ENCODE measurements around the gene PRSS36.

PRSS36 gene

GRCh38 chr16:31190061-31190460, 40.2 kb upstream of the PRSS36 start:
- Histone ChIP-seq H4K20me1 (ENCODE audit: control insufficient read depth, insufficient read depth, low read depth, low read length) (peaks cover 80% of the 10 kb centered on the region), H3K27ac (ENCODE audit: low read depth, low read length) (no peak overlapping the region), H3K79me2 (ENCODE audit: control insufficient read depth, low read length) (peaks cover 62% of the 10 kb centered on the region)

GRCh38 chr16:31189412-31189778, 39.5 kb upstream of the PRSS36 start:
- Histone ChIP-seq H3K27ac (ENCODE audit: low read depth, low read length) (no peak overlapping the region), H3K79me2 (ENCODE audit: control insufficient read depth, low read length) (peaks cover 69% of the 10 kb centered on the region), H3F3A (ENCODE audit: control insufficient read depth, insufficient read depth) (peaks cover 69% of the 10 kb centered on the region), H3K4me1 (ENCODE audit: control insufficient read depth, low read length) (no peaks in the 10 kb centered on the region), H3K9me2 (replicated peaks; ENCODE audit: control insufficient read depth, low read length) (no peaks in the 10 kb centered on the region), H3K4me3 (ENCODE audit: low read length) (no peak overlapping the region), H3K36me3 (ENCODE audit: control insufficient read depth, low read length) (peaks cover 100% of the 10 kb centered on the region), H3K27me3 (ENCODE audit: control insufficient read depth, low read length) (no peaks in the 10 kb centered on the region), H4K20me1 (ENCODE audit: control insufficient read depth, insufficient read depth, low read depth, low read length) (peaks cover 80% of the 10 kb centered on the region), H3K9me3 (ENCODE audit: control insufficient read depth, insufficient read depth, low read length) (no peaks in the 10 kb centered on the region), H3K4me2 (ENCODE audit: low read length) (no peak overlapping the region)
- no peak for TF ChIP-seq CTCF (IDR thresholded peaks at IDR 0.05; ENCODE audit: low read depth, low read length, poor library complexity, severe bottlenecking)
- no peak for TF ChIP-seq EZH2phosphoT487 (IDR thresholded peaks at IDR 0.05; ENCODE audit: borderline replicate concordance, low read length)

More at GRCh38 chr16:31190061-31190460, 40.2 kb upstream of the PRSS36 start:
- Histone ChIP-seq H3K9me2 (replicated peaks; ENCODE audit: control insufficient read depth, low read length) (no peaks in the 10 kb centered on the region), H3K4me2 (ENCODE audit: low read length) (no peak overlapping the region), H3F3A (ENCODE audit: control insufficient read depth, insufficient read depth) (peaks cover 76% of the 10 kb centered on the region), H3K27me3 (ENCODE audit: control insufficient read depth, low read length) (no peaks in the 10 kb centered on the region), H3K4me3 (ENCODE audit: low read length) (no peak overlapping the region), H3K9me3 (ENCODE audit: control insufficient read depth, insufficient read depth, low read length) (no peaks in the 10 kb centered on the region), H3K4me1 (ENCODE audit: control insufficient read depth, low read length) (no peaks in the 10 kb centered on the region), H3K36me3 (ENCODE audit: control insufficient read depth, low read length) (peaks cover 100% of the 10 kb centered on the region)
- TF ChIP-seq CTCF (IDR thresholded peaks at IDR 0.05; ENCODE audit: low read depth, low read length, poor library complexity, severe bottlenecking) (no peak), EZH2phosphoT487 (IDR thresholded peaks at IDR 0.05; ENCODE audit: borderline replicate concordance, low read length) (no peak)

- Histone ChIP-seq H3K4me3 (ENCODE audit: low read length) (no peak overlapping the region), H3K27me3 (ENCODE audit: control insufficient read depth, low read length) (no peaks in the 10 kb centered on the region), H3K9me2 (replicated peaks; ENCODE audit: control insufficient read depth, low read length) (no peaks in the 10 kb centered on the region), H3K4me2 (ENCODE audit: low read length) (no peak overlapping the region), H3F3A (ENCODE audit: control insufficient read depth, insufficient read depth) (peaks cover 64% of the 10 kb centered on the region), H3K36me3 (ENCODE audit: control insufficient read depth, low read length) (peaks cover 100% of the 10 kb centered on the region), H3K4me1 (ENCODE audit: control insufficient read depth, low read length) (no peaks in the 10 kb centered on the region), H3K27ac (ENCODE audit: low read depth, low read length) (no peak overlapping the region), H3K9me3 (ENCODE audit: control insufficient read depth, insufficient read depth, low read length) (no peaks in the 10 kb centered on the region), H3K79me2 (ENCODE audit: control insufficient read depth, low read length) (peaks cover 76% of the 10 kb centered on the region), H4K20me1 (ENCODE audit: control insufficient read depth, insufficient read depth, low read depth, low read length) (peaks cover 78% of the 10 kb centered on the region)
- TF ChIP-seq EZH2phosphoT487 (IDR thresholded peaks at IDR 0.05; ENCODE audit: borderline replicate concordance, low read length) (no peak), CTCF (IDR thresholded peaks at IDR 0.05; ENCODE audit: low read depth, low read length, poor library complexity, severe bottlenecking) (no peak)
Measured at GRCh38 chr16:31188450-31189411, 38.9 kb upstream of the PRSS36 start.
